ENCODE measurements around the gene XRN1. TPM values are rescaled to one million over a fixed set of nuclear protein-coding genes. Genes with fewer than 3 reads are reported as not detected.

The XRN1 gene
- total RNA-seq, 1 donor from 2014 or later = 36.7 TPM

GRCh38 chr3:142359367-142359766, 88.5 kb downstream of the XRN1 start:
- H3K36me3 Mint-ChIP-seq (ENCODE audit: low read depth, unreplicated experiment) = peaks cover 15% of the 10 kb centered on the region
- FAIRE-seq = no peak
- no peak overlapping the region for H3K9ac ChIP-seq (ENCODE audit: low read length)

DNA sequence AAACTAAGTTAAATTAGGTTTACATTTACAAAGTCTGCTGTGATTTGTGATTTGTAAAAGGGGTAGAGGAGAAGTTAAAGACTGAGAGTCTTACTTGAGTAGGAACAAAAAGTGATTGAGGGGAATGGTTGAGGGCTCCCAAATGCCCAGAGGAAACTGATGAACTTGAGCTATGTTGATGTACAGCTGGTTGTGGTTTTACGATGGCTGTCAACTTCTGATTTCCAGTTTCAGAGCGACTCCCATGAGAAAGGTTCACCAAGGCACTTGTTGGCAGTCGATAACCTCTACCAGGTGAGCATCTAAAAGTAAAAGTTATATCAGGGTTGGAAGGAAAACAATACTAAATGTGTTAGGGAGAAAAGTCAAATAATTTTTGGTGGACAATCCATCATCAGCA, 91.0 kb downstream of the XRN1 start:
- TF ChIP-seq CTCF (IDR thresholded peaks at IDR 0.05; ENCODE audit: insufficient read depth, low read depth, low read length) (no peak), EZH2 (IDR thresholded peaks at IDR 0.05; ENCODE audit: insufficient read depth, low read length) (no peak)
- H3K36me3 ChIP-seq (ENCODE audit: insufficient read depth, low read length) = peaks cover 25% of the 10 kb centered on the region

More at GRCh38 chr3:142359367-142359766, 88.5 kb downstream of the XRN1 start:
- no peak overlapping the region for H3K27ac ChIP-seq (ENCODE audit: low read depth, low read length)
- H3K27me3 ChIP-seq (ENCODE audit: insufficient read depth, low read length) = no peaks in the 10 kb centered on the region
- Mint-ChIP-seq H3K27ac (ENCODE audit: unreplicated experiment) (no peak overlapping the region), H3K27me3 (ENCODE audit: low read depth, unreplicated experiment) (no peaks in the 10 kb centered on the region), H3K9me3 (ENCODE audit: unreplicated experiment) (no peaks in the 10 kb centered on the region), H3K4me1 (ENCODE audit: low read depth, unreplicated experiment) (no peaks in the 10 kb centered on the region), H3K4me3 (ENCODE audit: unreplicated experiment) (no peak overlapping the region)
- H4K20me1 ChIP-seq (ENCODE audit: insufficient read depth, low read length) = no peaks in the 10 kb centered on the region
- H3K9me3 ChIP-seq (ENCODE audit: insufficient read depth, low read depth, low read length) = no peaks in the 10 kb centered on the region
- H3K4me3 ChIP-seq (ENCODE audit: insufficient read depth, low read depth, low read length) = no peak overlapping the region
- TF ChIP-seq EZH2 (IDR thresholded peaks at IDR 0.05; ENCODE audit: insufficient read depth, low read length) (no peak), CTCF (IDR thresholded peaks at IDR 0.05; ENCODE audit: insufficient read depth, low read depth, low read length) (no peak)
- no peak overlapping the region for H2AFZ ChIP-seq (ENCODE audit: low read depth, low read length)
- H3K79me2 ChIP-seq (ENCODE audit: insufficient read depth, low read length) = no peaks in the 10 kb centered on the region
- DNase-seq (ENCODE audit: low read depth) = no peak
- peaks cover 23% of the 10 kb centered on the region for H3K36me3 ChIP-seq (ENCODE audit: insufficient read depth, low read length)
- no peak overlapping the region for H3K4me2 ChIP-seq (ENCODE audit: low read length)
- no peaks in the 10 kb centered on the region for H3K4me1 ChIP-seq (ENCODE audit: insufficient read depth, low read length)

GRCh38 chr3:142355692-142356091, 92.1 kb downstream of the XRN1 start:
- Histone ChIP-seq H3K27ac (ENCODE audit: low read depth, low read length) (no peak overlapping the region), H3K4me1 (ENCODE audit: insufficient read depth, low read length) (no peaks in the 10 kb centered on the region), H3K27me3 (ENCODE audit: insufficient read depth, low read length) (no peaks in the 10 kb centered on the region), H3K9me3 (ENCODE audit: insufficient read depth, low read depth, low read length) (no peaks in the 10 kb centered on the region), H4K20me1 (ENCODE audit: insufficient read depth, low read length) (no peaks in the 10 kb centered on the region), H3K4me3 (ENCODE audit: insufficient read depth, low read depth, low read length) (no peak overlapping the region), H2AFZ (ENCODE audit: low read depth, low read length) (no peak overlapping the region), H3K9ac (ENCODE audit: low read length) (no peak overlapping the region), H3K36me3 (ENCODE audit: insufficient read depth, low read length) (peaks cover 25% of the 10 kb centered on the region), H3K79me2 (ENCODE audit: insufficient read depth, low read length) (no peaks in the 10 kb centered on the region), H3K4me2 (ENCODE audit: low read length) (no peak overlapping the region)
- H3K36me3 Mint-ChIP-seq (ENCODE audit: low read depth, unreplicated experiment) = peaks cover 12% of the 10 kb centered on the region
- H3K4me1 Mint-ChIP-seq (ENCODE audit: low read depth, unreplicated experiment) = peaks cover 8% of the 10 kb centered on the region
- H3K4me3 Mint-ChIP-seq (ENCODE audit: unreplicated experiment) = no peak overlapping the region
- no peak overlapping the region for H3K27ac Mint-ChIP-seq (ENCODE audit: unreplicated experiment)
- FAIRE-seq (no peak), DNase-seq (ENCODE audit: low read depth) (no peak)
- no peak for TF ChIP-seq CTCF (IDR thresholded peaks at IDR 0.05; ENCODE audit: insufficient read depth, low read depth, low read length)
- no peak for TF ChIP-seq EZH2 (IDR thresholded peaks at IDR 0.05; ENCODE audit: insufficient read depth, low read length)
- H3K27me3 Mint-ChIP-seq (ENCODE audit: low read depth, unreplicated experiment) = no peaks in the 10 kb centered on the region
- H3K9me3 Mint-ChIP-seq (ENCODE audit: unreplicated experiment) = no peaks in the 10 kb centered on the region

More for the DNA sequence above, 91.0 kb downstream of the XRN1 start:
- Mint-ChIP-seq H3K4me1 (ENCODE audit: low read depth, unreplicated experiment) (peaks cover 8% of the 10 kb centered on the region), H3K27me3 (ENCODE audit: low read depth, unreplicated experiment) (no peaks in the 10 kb centered on the region), H3K4me3 (ENCODE audit: unreplicated experiment) (no peak overlapping the region), H3K9me3 (ENCODE audit: unreplicated experiment) (no peaks in the 10 kb centered on the region), H3K27ac (ENCODE audit: unreplicated experiment) (no peak overlapping the region), H3K36me3 (ENCODE audit: low read depth, unreplicated experiment) (peaks cover 12% of the 10 kb centered on the region)
- H3K9ac ChIP-seq (ENCODE audit: low read length) = no peak overlapping the region
- no peaks in the 10 kb centered on the region for H3K79me2 ChIP-seq (ENCODE audit: insufficient read depth, low read length)
- FAIRE-seq (no peak), DNase-seq (ENCODE audit: low read depth) (no peak)
- H3K4me1 ChIP-seq (ENCODE audit: insufficient read depth, low read length) = no peaks in the 10 kb centered on the region
- no peak overlapping the region for H3K4me2 ChIP-seq (ENCODE audit: low read length)
- H2AFZ ChIP-seq (ENCODE audit: low read depth, low read length) = no peak overlapping the region
- H3K27me3 ChIP-seq (ENCODE audit: insufficient read depth, low read length) = no peaks in the 10 kb centered on the region
- H3K9me3 ChIP-seq (ENCODE audit: insufficient read depth, low read depth, low read length) = no peaks in the 10 kb centered on the region
- H4K20me1 ChIP-seq (ENCODE audit: insufficient read depth, low read length) = no peaks in the 10 kb centered on the region
- no peak overlapping the region for H3K4me3 ChIP-seq (ENCODE audit: insufficient read depth, low read depth, low read length)
- H3K27ac ChIP-seq (ENCODE audit: low read depth, low read length) = no peak overlapping the region
